DND-41 (cell line): ENCODE results near the gene C1QTNF6.

Experiments
- ATAC-seq: fragments of 200-7000 bp; cut with Tn5 transposase; 3 replicates; pipeline ENCODE4 v1.9.1; 2021; ENCODE audit warnings: low read depth; ENCODE audit not compliant: insufficient read depth
- DNase-seq: peaks from one replicate; pipeline ENCODE4 v3.0.0-alpha.2; 2020
- H2AFZ ChIP-seq: 2 replicates; pipeline ENCODE4 v1.6.0; 2012; ENCODE audit warnings: low read depth, low read length
- H3K27ac ChIP-seq: 2 replicates; pipeline ENCODE4 v1.5.1; 2012; ENCODE audit warnings: low read length, inconsistent platforms
- H3K27me3 ChIP-seq: fragments of 200-600 bp; sonication (generic); 2 replicates; pipeline ENCODE4 v1.6.0; 2012; ENCODE audit warnings: low read length, mild to moderate bottlenecking, inconsistent platforms; ENCODE audit not compliant: insufficient read depth, poor library complexity
- H3K36me3 ChIP-seq: 2 replicates; pipeline ENCODE4 v1.5.1; 2012; ENCODE audit warnings: low read length, inconsistent platforms; ENCODE audit not compliant: insufficient read depth
- H3K4me1 ChIP-seq: 2 replicates; pipeline ENCODE4 v1.5.1; 2012; ENCODE audit warnings: mild to moderate bottlenecking, low read length; ENCODE audit not compliant: insufficient read depth
- H3K4me2 ChIP-seq: 2 replicates; pipeline ENCODE4 v1.6.0; 2012; ENCODE audit warnings: mild to moderate bottlenecking, moderate library complexity, low read length, inconsistent platforms; ENCODE audit not compliant: insufficient read depth
- H3K4me3 ChIP-seq, 2 experiments: fragments of 200-600 bp in 1 of 2; shearing (Covaris generic) in 1 of 2; 2 replicates each; pipeline ENCODE4 v1.5.1; 2012 to 2016; ENCODE audit warnings: inconsistent platforms in 2 of 2, low read length in 2 of 2, mild to moderate bottlenecking in 2 of 2, low read depth in 1 of 2, moderate library complexity in 1 of 2
- H3K79me2 ChIP-seq: 2 replicates; pipeline ENCODE4 v1.6.0; 2012; ENCODE audit warnings: low read length, inconsistent platforms; ENCODE audit not compliant: insufficient read depth
- H3K9ac ChIP-seq: 2 replicates; pipeline ENCODE4 v1.6.0; 2012; ENCODE audit warnings: low read depth, mild to moderate bottlenecking, inconsistent platforms, low read length, moderate library complexity
- H3K9me3 ChIP-seq: 2 replicates; pipeline ENCODE4 v1.5.1; 2012; ENCODE audit warnings: low read length, moderate library complexity, mild to moderate bottlenecking, inconsistent platforms; ENCODE audit not compliant: insufficient read depth, severe bottlenecking
- H4K20me1 ChIP-seq: 2 replicates; pipeline ENCODE4 v1.6.0; 2012; ENCODE audit warnings: low read length; ENCODE audit not compliant: insufficient read depth
- EZH2 ChIP-seq: IDR thresholded peaks from 3 replicates; pipeline ENCODE4 v1.6.1; 2012; ENCODE audit warnings: borderline replicate concordance, low read depth, mild to moderate bottlenecking, moderate library complexity, low read length, inconsistent platforms; ENCODE audit not compliant: severe bottlenecking
- TF ChIP-seq, protein P1 (sequence below): IDR thresholded peaks from 2 replicates; pipeline ENCODE4 v1.5.1; 2012; ENCODE audit warnings: borderline replicate concordance, low read length, moderate library complexity, mild to moderate bottlenecking; ENCODE audit not compliant: poor library complexity, severe bottlenecking; ENCODE audit errors: extremely low read depth

The C1QTNF6 gene

DNA sequence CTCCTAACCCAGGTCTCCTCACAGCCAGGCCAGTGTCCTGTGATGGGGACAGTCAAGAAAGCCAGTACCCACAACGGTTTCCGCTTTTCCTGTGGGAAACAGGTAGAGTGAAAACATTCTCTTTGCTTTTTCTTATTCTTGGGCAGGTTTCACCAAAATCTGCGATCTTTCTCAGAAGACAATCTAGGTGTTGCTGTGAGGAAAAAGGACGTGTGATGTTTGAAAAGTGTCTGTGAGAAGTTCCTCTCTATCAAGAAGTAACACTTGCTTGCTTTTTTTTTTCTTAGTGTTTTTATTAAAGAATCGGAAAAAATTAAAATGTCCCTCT is 29.1 kb downstream of the C1QTNF6 start:
- TF ChIP-seq, protein P1, sequence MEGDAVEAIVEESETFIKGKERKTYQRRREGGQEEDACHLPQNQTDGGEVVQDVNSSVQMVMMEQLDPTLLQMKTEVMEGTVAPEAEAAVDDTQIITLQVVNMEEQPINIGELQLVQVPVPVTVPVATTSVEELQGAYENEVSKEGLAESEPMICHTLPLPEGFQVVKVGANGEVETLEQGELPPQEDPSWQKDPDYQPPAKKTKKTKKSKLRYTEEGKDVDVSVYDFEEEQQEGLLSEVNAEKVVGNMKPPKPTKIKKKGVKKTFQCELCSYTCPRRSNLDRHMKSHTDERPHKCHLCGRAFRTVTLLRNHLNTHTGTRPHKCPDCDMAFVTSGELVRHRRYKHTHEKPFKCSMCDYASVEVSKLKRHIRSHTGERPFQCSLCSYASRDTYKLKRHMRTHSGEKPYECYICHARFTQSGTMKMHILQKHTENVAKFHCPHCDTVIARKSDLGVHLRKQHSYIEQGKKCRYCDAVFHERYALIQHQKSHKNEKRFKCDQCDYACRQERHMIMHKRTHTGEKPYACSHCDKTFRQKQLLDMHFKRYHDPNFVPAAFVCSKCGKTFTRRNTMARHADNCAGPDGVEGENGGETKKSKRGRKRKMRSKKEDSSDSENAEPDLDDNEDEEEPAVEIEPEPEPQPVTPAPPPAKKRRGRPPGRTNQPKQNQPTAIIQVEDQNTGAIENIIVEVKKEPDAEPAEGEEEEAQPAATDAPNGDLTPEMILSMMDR: no peak
- no peak for TF ChIP-seq EZH2
- Histone ChIP-seq H3K36me3 (no peaks in the 10 kb centered on the region), H3K4me1 (no peaks in the 10 kb centered on the region), H4K20me1 (no peaks in the 10 kb centered on the region), H3K9me3 (peaks cover 4% of the 10 kb centered on the region), H3K27me3 (no peaks in the 10 kb centered on the region), H3K4me2 (no peak overlapping the region), H3K79me2 (no peaks in the 10 kb centered on the region), H3K27ac (no peak overlapping the region), H2AFZ (no peak overlapping the region), H3K9ac (no peak overlapping the region), H3K4me3 (no peak overlapping the region)
- no peak for ATAC-seq
- DNase-seq: no peak

DNA sequence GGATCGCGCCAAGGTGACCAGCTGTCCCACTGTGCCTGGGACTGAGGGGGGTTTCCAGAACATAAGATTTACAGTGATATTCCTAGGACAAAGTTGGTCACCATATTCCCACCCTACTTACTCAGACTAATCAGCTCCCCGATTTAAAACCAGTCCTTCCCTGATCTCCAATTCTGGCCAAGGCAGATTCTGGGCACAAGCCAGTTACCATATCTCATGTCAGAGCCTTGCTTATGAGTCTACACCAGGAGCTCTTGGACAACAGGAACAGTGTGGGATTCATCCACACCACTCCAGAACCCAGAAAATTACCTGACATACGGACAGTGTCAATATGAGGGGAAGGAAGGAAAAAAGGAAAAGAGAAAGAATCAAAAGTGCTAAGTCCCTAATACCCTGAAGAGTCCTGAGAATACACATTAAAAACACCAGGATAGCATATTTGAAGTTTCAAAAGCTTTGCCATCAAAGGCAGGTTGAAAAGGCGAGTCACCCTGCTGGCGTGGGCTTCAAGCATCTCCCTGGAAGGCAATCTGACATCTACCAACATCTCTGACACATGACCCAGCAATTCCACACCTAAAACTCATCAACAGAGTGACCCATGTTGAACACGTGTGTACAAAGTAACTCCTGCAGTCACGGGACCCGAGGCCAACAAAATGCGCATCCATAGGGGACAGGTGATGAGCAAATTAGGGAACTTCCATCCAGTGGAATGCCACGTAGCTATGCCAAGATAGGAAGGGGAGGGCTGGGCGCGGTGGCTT is 30.3 kb downstream of the C1QTNF6 start:
- TF ChIP-seq EZH2: no peak
- TF ChIP-seq, protein P1: no peak
- no peak overlapping the region for H2AFZ ChIP-seq
- H3K9me3 ChIP-seq: peaks cover 4% of the 10 kb centered on the region
- H3K79me2 ChIP-seq: no peaks in the 10 kb centered on the region
- H3K4me1 ChIP-seq: no peaks in the 10 kb centered on the region
- no peak overlapping the region for H3K9ac ChIP-seq
- no peak overlapping the region for H3K4me2 ChIP-seq
- ATAC-seq (no peak), DNase-seq (no peak)
- no peak overlapping the region for H3K27ac ChIP-seq
- no peak overlapping the region for H3K4me3 ChIP-seq
- H3K27me3 ChIP-seq: no peaks in the 10 kb centered on the region
- H3K36me3 ChIP-seq: no peaks in the 10 kb centered on the region
- no peaks in the 10 kb centered on the region for H4K20me1 ChIP-seq

- peaks cover 4% of the 10 kb centered on the region for H3K9me3 ChIP-seq
- no peaks in the 10 kb centered on the region for H3K27me3 ChIP-seq
- no peaks in the 10 kb centered on the region for H3K79me2 ChIP-seq
- ATAC-seq (no peak), DNase-seq (no peak)
- H2AFZ ChIP-seq: no peak overlapping the region
- no peak overlapping the region for H3K27ac ChIP-seq
- no peaks in the 10 kb centered on the region for H3K4me1 ChIP-seq
- no peak overlapping the region for H3K9ac ChIP-seq
- H4K20me1 ChIP-seq: no peaks in the 10 kb centered on the region
- H3K4me3 ChIP-seq: no peak overlapping the region
- no peak overlapping the region for H3K4me2 ChIP-seq
- TF ChIP-seq, protein P1: no peak
- TF ChIP-seq EZH2: no peak
- no peaks in the 10 kb centered on the region for H3K36me3 ChIP-seq
These were observed 31.2 kb downstream of the C1QTNF6 start for GRCh38 chr22:37156686-37157435.
